Measurements from ENCODE around the gene RNU1-2.
"Not testable (repeated sequence)": the region's sequence is repeated elsewhere in the genome, so short reads cannot be mapped to it uniquely, and the experiment has no call there.

Gene RNU1-2

DNA sequence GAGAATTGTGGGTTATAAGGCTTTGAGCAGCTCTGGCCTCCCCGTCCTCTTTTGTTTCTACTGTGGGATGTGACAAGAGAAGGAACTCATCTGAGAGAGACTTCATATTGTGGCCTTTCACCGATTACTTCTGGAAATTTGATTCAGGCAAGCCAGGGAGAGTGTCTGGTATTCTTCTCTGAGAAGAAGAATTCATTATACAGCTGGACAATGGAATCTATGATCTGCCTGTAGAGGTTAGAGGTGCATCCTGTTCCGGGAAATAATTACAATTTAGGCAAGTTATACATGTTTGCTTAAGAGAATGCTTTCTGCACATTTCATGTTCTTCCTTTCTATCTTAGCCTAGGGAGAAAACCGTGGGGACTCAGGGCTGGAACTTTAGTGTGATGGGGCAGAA, 12.8 kb upstream of the RNU1-2 start:
- no peak overlapping the region for H3K4me3 ChIP-seq (ENCODE audit: low read depth, low read length)
- TF ChIP-seq, protein P1, sequence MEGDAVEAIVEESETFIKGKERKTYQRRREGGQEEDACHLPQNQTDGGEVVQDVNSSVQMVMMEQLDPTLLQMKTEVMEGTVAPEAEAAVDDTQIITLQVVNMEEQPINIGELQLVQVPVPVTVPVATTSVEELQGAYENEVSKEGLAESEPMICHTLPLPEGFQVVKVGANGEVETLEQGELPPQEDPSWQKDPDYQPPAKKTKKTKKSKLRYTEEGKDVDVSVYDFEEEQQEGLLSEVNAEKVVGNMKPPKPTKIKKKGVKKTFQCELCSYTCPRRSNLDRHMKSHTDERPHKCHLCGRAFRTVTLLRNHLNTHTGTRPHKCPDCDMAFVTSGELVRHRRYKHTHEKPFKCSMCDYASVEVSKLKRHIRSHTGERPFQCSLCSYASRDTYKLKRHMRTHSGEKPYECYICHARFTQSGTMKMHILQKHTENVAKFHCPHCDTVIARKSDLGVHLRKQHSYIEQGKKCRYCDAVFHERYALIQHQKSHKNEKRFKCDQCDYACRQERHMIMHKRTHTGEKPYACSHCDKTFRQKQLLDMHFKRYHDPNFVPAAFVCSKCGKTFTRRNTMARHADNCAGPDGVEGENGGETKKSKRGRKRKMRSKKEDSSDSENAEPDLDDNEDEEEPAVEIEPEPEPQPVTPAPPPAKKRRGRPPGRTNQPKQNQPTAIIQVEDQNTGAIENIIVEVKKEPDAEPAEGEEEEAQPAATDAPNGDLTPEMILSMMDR (IDR thresholded peaks at IDR 0.05; ENCODE audit: low read depth, low read length) = no peak

DNA sequence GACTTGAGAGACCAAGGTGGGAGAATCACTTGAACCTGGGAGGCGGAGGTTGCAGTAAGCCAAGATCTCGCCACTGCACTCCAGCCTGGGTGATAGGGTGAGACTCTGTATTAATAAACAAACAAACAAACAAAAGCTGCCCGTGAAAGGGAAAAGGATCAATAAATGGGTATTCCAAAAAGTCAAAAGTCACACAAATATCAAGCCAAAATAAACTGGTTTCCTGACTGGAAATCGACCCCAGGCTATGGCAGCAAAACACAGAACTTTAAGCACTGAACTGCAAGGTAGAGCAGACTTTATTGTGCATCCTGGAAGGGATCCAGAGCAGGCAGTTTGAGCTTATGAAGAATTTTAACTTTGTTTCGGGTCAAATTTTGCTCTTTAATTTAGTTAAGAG, 11.3 kb upstream of the RNU1-2 start:
- not testable (repeated sequence) for H3K4me3 ChIP-seq (ENCODE audit: low read depth, low read length)

DNA sequence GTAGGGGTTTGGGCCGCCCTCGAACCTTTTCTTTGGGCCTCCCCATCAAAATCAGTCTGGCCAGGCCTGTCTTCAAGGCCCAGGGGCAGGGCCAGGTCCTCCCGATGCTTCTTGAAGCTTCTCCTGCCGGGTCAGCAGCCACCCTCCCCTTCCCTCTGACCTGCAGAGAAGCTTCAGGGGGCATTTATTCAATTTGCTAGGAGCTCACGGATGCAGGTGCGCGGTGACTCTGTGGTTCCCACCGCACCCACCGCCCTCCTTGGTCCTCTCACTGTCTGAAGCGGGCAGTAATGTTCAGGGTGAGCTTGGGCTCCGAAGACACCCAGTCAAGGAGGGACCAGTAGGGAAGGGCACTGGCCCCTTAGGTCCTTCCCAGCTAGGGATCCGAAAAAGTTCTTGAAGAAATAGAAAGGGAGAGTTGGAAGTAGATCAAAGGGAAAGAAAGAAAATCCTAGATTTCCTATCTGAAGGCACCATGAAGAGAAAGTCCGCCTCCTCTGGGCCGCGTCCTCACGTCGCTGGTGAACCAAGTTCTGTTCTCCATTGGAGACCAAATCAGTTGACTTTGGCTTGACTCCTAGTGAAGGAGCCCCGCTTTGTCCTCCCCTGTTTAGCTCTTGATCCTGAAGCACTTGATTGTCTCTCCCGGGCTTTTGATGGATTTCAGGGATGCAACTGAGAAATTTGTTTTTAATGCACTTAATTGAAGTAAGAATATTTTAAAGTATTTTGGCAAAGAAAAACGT, 8.7 kb upstream of the RNU1-2 start:
- TF ChIP-seq, protein P1 (IDR thresholded peaks at IDR 0.05; ENCODE audit: low read depth, low read length) = no peak
- no peak overlapping the region for H3K4me3 ChIP-seq (ENCODE audit: low read depth, low read length)

DNA sequence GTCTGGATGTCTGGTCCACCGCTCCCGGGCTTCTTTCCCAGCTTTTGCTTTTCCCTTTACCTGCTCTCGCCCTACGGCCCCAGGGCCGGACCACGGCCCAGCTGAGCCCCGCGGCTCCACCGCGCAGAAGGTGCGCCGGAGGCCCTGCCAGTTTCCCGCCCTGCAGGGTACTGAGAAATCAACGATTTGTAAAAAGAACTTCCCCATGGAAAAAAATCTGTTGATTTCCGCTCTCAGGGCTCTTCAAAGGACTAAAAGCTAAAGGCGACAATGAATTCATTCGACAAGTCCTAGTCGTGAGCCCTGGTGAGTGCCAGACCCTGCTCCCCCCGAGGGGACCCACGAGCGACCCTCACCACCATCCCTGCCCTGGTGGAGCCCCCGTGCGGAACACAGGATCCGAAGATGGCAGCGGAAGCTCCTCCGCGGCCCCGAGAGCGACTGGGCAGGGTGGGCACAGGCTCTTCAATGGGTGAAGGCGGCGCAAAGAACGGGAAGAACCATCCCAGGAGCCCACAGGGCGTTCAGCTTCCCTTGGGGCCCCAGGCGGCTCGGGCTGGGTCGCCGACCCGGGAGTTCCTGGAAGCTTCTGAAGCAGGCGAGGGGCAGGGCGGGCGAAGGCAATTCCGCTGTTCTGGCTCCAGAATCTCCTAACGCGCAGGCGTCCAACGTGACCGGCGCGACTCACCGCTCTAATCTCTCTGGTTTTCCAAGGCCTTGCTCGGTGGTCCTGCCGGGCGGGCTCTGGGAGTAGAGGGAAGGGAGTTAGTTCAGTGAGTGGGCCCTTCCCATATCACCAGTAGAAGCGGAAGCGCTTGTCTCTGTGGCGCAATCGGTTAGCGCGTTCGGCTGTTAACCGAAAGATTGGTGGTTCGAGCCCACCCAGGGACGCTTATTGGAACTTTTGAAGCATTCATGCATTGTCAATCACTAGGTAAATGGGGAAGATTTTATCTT, 6.6 kb upstream of the RNU1-2 start:
- H3K4me3 ChIP-seq (ENCODE audit: low read depth, low read length) = peak overlapping the region; percentile 60
- TF ChIP-seq, protein P1 (IDR thresholded peaks at IDR 0.05; ENCODE audit: low read depth, low read length) = no peak

DNA sequence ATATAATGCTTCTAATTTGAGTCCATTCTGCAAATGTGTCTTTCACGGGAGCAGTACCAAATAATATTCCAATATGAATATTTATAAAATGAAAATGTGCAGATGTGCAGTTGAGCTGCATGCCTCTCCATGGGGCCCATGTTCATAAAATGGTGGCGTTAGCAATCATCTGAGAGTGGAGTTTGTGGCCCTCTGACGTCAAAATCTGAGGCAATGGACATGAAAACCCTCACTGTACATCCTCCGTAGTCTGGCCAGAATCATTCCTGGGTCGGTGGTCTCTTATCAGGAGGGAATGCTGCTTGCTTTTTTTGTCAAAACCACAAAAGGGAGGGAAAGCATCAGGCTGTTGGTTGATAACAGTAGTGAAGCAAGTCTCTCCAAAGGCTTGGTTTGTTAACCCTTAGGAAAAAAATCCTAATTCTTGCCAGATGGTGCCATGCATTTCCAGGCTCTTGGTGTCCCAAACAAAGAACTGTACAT, 5.2 kb upstream of the RNU1-2 start:
- H3K4me3 ChIP-seq (ENCODE audit: low read depth, low read length) = not testable (repeated sequence)

DNA sequence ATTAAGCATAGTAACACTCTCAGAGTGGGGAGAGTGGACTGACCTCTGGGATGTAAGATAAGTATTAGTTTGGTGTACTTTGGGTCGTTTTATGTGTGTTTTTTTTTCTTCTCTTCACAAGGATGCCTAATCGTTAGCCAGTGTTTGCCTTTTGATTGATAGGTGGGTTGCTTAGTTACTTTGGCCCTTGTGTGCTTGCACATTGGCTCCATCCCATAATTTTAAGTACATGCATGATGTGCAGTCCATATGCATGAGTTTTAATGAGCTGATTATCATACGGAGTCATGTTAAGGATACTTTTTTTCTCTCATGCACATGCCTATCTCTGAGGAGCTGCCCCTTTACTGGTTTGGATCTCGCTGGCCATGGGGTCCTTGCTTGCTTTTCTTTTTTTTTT, 4.7 kb upstream of the RNU1-2 start:
- not testable (repeated sequence) for H3K4me3 ChIP-seq (ENCODE audit: low read depth, low read length)

DNA sequence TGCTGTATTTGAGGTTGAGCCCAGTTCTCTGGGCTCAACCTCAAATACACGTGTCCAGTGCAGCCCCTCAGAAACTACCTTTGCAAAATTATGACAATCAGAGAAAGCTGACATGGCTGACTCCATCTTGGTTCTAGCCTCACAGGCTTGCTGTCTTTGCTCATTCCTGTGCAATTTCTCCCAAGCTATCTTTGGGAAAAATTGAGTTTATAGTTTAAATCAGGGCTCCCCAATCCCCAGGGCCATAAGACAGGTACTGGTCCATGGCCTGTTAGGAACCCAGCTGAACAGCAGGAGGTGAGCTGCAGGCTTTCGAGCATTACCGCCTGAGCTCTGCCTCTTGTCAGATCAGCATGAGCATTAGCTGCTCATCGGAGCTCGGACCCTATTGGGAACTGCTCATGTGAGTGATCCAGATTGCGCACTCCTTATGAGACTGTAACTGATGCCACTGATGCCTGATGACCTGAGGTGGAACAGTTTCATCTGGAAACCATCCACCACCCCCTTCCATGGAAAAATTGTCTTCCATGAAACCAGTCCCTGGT, 2.7 kb upstream of the RNU1-2 start:
- H3K4me3 ChIP-seq (ENCODE audit: low read depth, low read length) = not testable (repeated sequence)

DNA sequence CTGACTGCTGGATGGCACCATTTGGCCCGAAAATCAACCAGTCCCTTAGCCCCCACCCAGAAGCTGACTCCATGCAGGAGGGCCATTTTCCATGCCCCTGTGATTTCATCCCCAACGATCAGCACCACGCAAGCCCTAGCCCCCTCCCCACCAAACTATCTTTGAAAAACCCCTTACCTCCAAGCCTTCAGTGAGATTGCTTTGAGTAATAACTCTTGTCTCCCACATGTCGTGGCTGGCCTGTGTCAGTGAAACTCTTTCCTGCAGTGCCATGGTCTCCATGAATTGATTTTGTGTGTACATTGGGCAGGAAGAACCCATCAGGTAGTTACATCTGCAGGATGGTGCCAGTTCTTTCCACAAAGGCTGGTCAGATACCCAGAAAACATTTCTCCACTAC, 2.0 kb upstream of the RNU1-2 start:
- H3K4me3 ChIP-seq (ENCODE audit: low read depth, low read length) = not testable (repeated sequence)

DNA sequence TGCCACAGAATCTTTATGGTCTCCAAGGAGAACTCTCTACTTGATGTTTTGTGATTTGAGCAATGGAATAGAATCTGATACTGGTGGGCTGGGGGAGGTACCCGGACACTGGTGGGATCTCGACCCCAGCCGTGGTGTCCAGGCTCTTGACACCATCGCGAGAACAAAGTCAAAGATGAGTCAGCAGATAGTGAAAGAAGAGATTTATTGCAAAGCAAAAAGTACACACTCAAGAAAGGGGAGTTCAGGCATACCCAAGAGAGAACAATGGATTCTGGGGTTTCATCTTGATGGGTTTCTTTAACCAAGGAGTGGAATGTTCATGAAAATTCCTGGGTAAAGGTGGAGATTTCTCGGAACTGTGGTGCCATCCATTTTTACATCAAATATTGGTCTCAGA, 1.4 kb upstream of the RNU1-2 start:
- H3K4me3 ChIP-seq (ENCODE audit: low read depth, low read length) = not testable (repeated sequence)

DNA sequence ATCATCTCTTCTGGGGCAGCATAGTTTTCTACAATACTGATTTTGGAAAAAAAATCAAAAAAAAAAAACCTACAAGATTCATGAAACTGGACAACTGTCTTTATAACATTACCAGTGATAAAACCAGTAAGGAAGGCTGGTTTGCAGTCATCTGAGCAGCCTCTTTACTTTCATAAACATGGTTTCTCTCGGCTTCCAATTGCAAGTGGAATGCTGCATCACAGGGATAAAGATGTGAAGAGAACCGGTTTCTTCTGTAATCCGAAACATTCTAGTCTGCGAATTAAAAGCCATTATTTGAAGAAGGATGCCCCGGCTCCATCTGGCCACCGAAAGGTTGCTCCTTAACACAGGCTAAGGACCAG, 565 bp upstream of the RNU1-2 start:
- H3K4me3 ChIP-seq (ENCODE audit: low read depth, low read length) = not testable (repeated sequence)

DNA sequence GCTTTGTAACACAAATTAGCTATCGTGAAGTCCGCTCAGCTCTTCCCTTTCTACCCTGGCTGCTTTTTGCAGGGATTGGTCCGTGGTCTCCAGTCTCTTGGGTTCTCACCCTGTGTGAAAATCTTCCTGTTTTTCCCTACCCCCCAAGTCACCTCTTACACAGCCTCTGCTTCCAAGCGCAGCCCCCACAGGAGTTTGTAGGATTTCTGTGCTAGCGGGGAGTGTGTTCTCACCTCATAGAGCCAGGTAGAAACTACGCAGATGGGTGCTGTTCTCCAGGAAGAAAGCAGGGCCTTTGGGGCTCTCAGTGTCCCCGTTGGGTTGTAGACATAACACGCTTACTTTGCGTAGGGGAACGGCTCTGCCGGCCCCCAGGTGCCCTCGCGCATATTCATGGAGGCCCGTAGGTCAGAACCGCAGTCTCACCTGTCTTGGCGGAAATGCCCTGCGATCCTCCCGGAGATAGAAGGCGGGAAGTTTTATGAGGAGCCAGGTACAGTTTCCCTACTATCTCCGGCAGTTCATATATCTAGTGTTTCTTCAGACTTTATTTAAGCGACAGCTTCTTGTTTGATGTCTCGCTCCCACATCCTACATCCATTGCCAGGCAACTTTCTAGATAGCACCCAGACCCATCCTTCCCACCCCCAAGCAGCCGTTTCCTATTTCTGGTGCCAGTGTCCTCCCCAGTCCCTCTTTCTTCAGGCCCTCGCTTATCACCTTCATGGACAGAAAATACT, 706 bp downstream of the RNU1-2 start:
- H3K4me3 ChIP-seq (ENCODE audit: low read depth, low read length) = peak overlapping the region; percentile 22; the same call in 1 of the 2 replicates

DNA sequence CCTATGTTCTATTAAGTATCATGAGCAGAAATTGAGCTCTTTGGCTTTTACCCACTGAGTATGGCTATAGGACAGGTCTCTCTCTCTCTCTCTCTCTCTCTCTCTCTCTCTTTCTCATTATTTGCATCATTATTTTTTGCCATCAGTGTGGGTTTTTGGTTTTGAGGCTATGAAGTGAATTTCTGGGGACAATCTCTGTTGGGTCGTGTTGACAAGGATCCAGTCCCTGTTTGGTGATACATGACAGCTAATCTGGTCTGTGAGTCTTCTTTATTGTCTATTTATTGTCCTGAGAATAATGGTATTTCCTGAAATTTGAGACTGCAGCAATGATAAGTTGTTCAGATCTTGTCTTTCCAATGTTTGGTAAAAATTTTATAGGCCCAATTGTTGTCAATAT, 1.9 kb downstream of the RNU1-2 start:
- H3K4me3 ChIP-seq (ENCODE audit: low read depth, low read length) = not testable (repeated sequence)

DNA sequence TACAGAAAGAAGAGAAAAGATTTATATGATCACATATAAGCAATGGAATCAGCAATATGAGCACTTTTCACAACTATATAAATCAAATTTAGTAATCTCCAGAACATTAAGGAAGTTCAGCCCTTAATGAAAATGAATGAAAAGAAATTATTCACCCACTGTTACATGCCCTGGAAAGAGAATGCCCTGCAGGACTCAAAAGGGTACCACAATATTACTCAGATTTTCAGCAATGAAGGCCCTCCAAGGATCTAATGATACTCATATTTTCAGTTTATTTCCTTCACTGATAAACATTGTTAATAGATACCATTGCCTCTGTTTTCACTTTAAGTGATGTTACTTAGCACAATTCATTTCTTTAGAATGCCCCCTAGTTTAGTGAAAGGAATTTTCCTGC, 2.5 kb downstream of the RNU1-2 start:
- H3K4me3 ChIP-seq (ENCODE audit: low read depth, low read length) = not testable (repeated sequence)

DNA sequence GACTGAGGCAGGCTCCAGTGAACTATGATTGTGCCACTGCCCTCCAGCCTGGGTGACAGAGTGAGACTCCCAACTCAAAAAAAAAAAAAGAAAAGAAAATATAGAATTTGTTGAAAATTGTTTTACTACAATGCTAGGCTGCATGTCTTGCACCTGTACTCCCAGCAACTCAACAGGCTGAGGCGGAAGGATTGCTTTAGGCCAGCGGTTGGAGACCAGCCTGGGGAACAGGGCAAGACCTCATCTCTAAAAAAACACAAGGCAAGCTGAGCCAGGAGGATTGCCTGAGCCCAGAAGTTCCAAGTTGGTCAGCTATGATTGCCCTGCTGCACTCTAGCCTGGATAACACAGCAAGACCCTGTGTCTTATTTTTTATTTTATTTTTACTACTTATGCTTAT, 3.2 kb downstream of the RNU1-2 start:
- H3K4me3 ChIP-seq (ENCODE audit: low read depth, low read length) = not testable (repeated sequence)
